GM18873 (cell line): Measurements from ENCODE around the gene HLA-DMA.
"Not testable (repeated sequence)": the region's sequence is repeated elsewhere in the genome, so short reads cannot be mapped to it uniquely, and the experiment has no call there.

Source experiments
- ATAC-seq: cut with Tn5 transposase; IDR thresholded peaks from one replicate; pipeline ENCODE4 v1.9.1; 2021; ENCODE audit warnings: mild to moderate bottlenecking, moderate library complexity, moderate number of reproducible peaks; ENCODE audit not compliant: unreplicated experiment, low FRiP score

The HLA-DMA gene

GRCh38 chr6:32956176-32956575 lies 3.3 kb upstream of the HLA-DMA start:
- no peak for ATAC-seq

DNA sequence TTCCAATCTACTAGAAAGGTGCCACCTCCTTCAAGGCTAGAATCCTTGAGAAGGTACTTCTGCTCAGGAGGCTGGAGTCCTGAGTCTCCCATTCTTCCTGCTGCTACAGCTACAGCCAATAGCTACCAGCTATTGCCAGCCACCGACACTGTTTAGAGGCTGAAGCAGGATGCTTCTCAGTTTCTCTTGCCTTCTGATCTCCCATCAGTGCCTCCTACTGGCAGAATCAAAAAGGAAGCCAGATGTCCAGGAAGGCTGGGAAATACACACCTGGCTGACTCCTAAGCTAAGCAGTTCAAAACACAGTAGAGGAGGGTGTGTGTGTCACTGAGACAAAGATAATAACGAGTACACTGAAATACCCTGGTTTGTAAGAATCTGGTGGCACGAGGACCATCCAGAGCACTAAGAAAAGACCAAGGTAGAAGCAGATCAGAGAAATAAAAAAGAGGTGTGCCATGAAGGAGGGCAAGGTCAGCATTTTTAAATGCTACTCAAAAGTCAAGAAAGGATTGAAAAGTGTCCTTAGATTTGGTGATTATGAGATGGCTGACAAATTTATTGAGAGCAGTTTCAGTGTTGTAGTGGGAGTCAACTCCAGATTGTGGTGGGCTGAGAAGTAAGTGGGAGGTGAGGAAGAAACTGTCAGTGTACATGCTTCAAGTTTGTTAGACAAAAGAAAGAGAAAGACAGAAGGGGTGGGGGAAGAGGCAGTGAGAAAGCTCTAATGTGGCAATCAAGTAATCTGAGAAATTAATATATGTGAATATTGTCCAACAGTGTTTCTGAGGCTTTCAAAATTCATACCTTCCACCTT lies 2.3 kb upstream of the HLA-DMA start:
- no peak for ATAC-seq

DNA sequence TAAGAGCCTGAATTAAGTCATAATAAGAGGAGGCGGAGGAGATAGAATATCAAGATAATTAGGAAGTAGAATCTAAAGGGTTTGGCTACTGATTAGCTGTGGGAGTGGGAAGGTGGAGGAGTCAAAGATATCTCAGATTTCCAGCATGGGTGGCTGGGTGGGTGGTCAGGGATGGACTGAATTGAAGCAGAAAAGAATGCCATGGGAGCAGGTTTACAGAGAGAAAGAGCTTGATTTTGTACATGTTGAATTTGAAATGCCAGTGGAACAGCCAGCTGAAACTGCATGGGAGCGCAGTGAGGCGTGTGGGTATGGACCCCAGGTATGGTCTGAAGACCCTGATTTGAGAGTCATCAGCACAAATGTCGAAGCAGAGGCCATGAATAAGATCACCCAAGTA lies 1.4 kb upstream of the HLA-DMA start:
- no peak for ATAC-seq

DNA sequence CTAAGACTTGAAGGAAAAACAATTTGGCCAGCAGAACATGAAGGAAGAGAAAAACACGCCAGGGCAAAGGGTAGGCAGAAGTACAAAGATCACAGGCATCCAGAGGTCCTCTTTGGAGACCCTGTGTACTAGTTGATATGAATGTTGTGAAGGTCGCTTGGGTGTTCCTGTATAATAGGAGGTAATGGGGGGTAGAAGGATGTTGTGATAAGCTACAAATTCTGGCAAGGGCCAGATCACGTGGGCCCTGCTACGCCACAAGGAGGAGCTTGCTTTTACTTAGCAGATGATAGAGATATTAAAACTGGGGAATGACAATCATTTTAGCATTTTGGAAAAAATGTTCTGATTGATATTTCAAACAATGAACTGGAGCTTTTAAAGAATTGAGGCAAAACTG lies 878 bp upstream of the HLA-DMA start:
- no peak for ATAC-seq

GRCh38 chr6:32950449-32950848 lies 2.4 kb downstream of the HLA-DMA start:
- no peak for ATAC-seq

DNA sequence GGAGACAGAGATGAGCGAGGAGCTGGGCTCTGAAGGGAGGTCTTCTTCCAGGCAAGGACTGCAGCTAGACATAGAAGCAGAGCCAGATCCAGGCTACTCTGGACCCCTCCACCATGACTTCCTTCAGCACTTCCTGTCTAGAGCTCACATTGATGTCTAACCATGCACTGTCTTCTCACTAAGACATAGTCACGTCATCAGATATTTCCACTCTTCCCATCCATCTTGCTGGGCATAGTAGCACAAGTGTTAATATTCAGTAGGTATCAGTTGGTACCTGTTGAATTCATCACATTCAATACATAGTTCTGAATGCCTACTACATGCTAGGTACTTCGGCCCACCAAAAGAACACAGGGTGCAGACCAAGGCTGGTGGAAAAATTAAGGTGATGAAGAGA lies 2.9 kb downstream of the HLA-DMA start:
- ATAC-seq, result no peak

DNA sequence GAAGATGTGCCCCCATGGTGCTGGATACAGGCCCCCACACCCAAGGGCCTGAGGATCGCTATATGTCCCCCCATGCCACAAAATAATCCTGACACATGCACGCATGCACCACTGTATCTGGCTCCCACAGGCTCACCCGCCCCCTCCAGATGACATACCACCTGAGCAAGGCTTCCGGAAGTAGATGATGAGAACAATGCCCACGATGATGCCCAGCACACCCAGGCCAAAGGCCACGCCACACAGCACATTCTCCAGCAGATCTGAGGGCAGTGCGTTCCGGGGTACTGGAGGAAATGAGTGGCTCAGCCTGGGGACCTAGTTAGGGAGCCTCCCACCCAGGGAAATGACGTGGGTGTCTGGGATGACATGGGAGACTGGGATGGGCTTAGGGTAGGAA lies 3.8 kb downstream of the HLA-DMA start:
- ATAC-seq, result no peak

- no peak for ATAC-seq
Measured at GRCh38 chr6:32947552-32948465, 5.1 kb downstream of the HLA-DMA start.

DNA sequence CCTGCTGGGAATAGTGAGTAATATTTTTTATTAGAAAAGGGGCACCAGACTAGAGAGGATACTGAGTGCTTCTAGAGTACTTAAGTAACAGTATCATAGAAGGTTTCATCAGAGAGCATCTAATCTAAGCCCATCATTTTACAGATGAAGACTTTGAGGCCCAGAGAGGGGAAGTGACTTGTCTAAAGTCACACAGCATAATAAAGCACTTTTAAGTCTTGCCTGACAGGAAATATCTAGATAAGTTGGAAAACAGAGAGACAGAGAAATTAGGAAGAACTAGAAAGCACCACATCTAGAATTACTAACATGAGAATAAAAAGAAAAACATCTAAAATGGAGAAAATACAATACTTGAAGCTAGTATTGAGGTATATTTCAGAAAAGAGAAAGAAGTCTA lies 6.0 kb downstream of the HLA-DMA start:
- ATAC-seq, result no peak

GRCh38 chr6:32945953-32946352 lies 6.9 kb downstream of the HLA-DMA start:
- no peak for ATAC-seq

GRCh38 chr6:32945108-32945760 lies 7.7 kb downstream of the HLA-DMA start:
- ATAC-seq, result no peak

DNA sequence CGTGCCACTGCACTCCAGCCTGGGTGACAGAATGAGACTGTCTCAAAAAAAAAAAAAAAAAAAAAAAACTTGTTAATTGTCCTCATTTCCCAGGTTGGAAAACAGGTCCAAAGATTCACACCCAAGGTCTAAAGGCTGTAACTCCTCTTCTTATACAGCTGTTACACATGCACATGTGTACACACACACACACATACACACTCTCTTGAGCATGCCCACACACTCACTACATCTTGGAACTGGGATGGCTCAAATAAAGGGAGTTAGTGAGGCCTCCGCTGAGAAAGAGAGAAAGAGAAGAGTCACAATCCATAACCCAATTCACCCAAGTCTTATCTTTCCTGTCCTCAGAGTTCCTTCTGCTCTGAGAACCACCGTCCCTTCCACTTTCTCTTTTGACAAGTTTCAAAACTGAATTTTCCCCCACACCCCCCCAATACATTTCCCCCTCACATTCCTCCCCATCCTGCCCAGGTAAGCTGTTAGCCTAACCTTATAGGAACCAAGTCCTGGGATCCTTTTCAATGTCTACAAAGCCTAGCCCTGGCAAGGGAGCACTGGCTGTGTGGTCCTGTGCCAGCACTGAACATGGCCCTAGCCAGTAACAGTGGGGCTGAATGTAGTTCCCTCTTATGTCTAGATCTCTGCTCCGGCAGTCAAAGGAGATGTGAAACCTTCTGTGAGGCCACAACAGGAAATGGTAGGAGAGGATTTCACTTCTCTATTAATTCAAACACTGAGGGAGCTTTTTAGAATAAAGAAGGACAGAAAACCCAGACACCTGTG lies 8.8 kb downstream of the HLA-DMA start:
- ATAC-seq, result peak; percentile 32

- not testable (repeated sequence) for ATAC-seq
Measured at GRCh38 chr6:32942555-32943123, 10.3 kb downstream of the HLA-DMA start.

DNA sequence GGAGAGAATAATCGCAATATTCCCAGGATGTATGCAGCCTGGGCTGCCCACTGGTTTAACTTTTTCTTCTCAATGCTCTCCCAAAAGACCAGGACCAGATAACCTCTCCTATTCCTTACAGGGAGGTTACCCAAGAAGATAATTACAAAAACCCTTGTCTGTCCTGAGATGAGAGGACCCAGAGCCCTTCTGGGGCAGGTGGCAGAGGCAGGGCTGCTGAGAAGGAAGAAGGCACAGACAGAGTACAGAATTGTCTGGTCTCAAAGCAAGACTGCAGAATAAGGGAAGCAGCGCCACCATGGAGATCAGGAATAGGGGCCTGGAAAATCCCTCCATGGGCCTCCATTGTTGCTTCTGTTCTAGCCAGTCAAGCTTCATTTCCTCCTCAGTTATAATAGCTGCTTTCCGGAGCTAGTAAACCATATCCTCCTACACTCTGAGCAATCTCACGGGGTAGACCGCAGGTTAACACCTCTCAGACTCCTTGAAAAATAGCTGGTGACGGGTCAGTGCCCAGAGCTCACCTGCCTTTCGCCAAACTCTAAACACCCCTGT lies 11.6 kb downstream of the HLA-DMA start:
- peak; percentile 49 for ATAC-seq

GRCh38 chr6:32940656-32941213 lies 12.2 kb downstream of the HLA-DMA start, which contains the start of gene HLA-DMB:
Gene HLA-DMB, minus strand, starts transcription at chr6:32941028. Its CDS starts 221 bp downstream, at chr6:32940807.
- ATAC-seq, result peak; percentile 51

DNA sequence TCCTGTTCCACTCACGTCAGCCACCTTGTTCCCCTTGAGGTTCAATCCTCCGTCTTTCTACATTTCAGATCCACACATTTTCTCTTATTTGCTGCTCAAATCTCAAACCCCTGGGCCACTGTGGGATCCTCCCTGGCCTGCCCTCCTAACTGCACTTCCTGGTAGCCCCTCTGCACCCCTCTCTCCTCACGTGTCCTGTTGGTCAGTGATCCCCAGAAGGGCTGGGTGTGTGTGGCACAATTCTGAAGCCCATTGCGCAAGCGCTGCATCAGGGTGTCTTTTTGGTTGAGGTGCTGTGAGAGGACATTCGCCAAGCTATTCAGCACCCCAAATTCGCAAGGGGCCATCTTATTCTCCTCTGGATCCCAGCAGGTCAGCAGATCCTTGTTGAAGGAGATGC lies 14.4 kb downstream of the HLA-DMA start:
- ATAC-seq, result no peak

GRCh38 chr6:32937230-32937633 lies 15.7 kb downstream of the HLA-DMA start:
- no peak for ATAC-seq

GRCh38 chr6:32936239-32937152 lies 16.4 kb downstream of the HLA-DMA start:
- ATAC-seq, result no peak
